VCaP (cell line): ENCODE results near the gene TEAD1.

ENCODE experiments used
- H3K27ac ChIP-seq: fragments of 450-650 bp; 2 replicates; pipeline ENCODE4 v1.5.1; 2017
- CTCF ChIP-seq: fragments of 450-650 bp; conservative IDR thresholded peaks from 2 replicates; pipeline ENCODE4 v1.5.1; 2017; ENCODE audit warnings: mild to moderate bottlenecking, moderate library complexity

TEAD1 gene

GRCh38 chr11:12680940-12681258 lies 6.7 kb downstream of the TEAD1 start:
- no peak overlapping the region for H3K27ac ChIP-seq
- no peak for TF ChIP-seq CTCF

- TF ChIP-seq CTCF, result no peak
- H3K27ac ChIP-seq, result no peak overlapping the region
Measured at GRCh38 chr11:12681466-12681865, 7.2 kb downstream of the TEAD1 start.

GRCh38 chr11:12682288-12682687 lies 8.1 kb downstream of the TEAD1 start:
- TF ChIP-seq CTCF, result no peak
- H3K27ac ChIP-seq, result no peak overlapping the region

- no peak overlapping the region for H3K27ac ChIP-seq
- no peak for TF ChIP-seq CTCF
Measured at GRCh38 chr11:12682737-12683500, 8.7 kb downstream of the TEAD1 start.

GRCh38 chr11:12683874-12684273 lies 9.7 kb downstream of the TEAD1 start:
- TF ChIP-seq CTCF, result no peak
- no peak overlapping the region for H3K27ac ChIP-seq

- H3K27ac ChIP-seq, result no peak overlapping the region
- TF ChIP-seq CTCF, result no peak
Measured at GRCh38 chr11:12684315-12684714, 10.1 kb downstream of the TEAD1 start.

- H3K27ac ChIP-seq, result no peak overlapping the region
- TF ChIP-seq CTCF, result no peak
Measured at GRCh38 chr11:12684816-12685215, 10.6 kb downstream of the TEAD1 start.
